Smooth muscle cell (in vitro differentiated cells): ENCODE measurements around the gene RAMP3. TPM values are rescaled to one million over a fixed set of nuclear protein-coding genes. Genes with fewer than 3 reads are reported as not detected.

Experiments
- DNase-seq: peaks from one replicate; lab custom pipeline; 2025; ENCODE audit not compliant: unreplicated experiment; lab: John Stamatoyannopoulos, UW
- H2AFZ ChIP-seq: fragments of 200-600 bp; sonication (generic); 2 replicates; pipeline ENCODE4 v1.6.0; 2016; ENCODE audit warnings: antibody characterized with exemption, low read depth, mild to moderate bottlenecking
- H3F3A ChIP-seq: fragments of 200-600 bp; sonication (generic); 2 replicates; pipeline ENCODE4 v1.6.0; 2017; ENCODE audit warnings: antibody characterized with exemption, low read depth
- H3K27ac ChIP-seq: fragments of 200-600 bp; sonication (generic); 2 replicates; pipeline ENCODE4 v1.5.1; 2016; ENCODE audit warnings: low read depth, mild to moderate bottlenecking
- H3K27me3 ChIP-seq: fragments of 200-600 bp; sonication (generic); 2 replicates; pipeline ENCODE4 v1.6.1; 2016; ENCODE audit warnings: low read depth, mild to moderate bottlenecking
- H3K36me3 ChIP-seq: fragments of 200-600 bp; sonication (generic); 2 replicates; pipeline ENCODE4 v1.5.1; 2016; ENCODE audit warnings: low read depth
- H3K4me1 ChIP-seq: fragments of 200-600 bp; sonication (generic); 2 replicates; pipeline ENCODE4 v1.5.1; 2016; ENCODE audit warnings: low read depth
- H3K4me2 ChIP-seq: fragments of 200-600 bp; sonication (generic); 2 replicates; pipeline ENCODE4 v1.6.0; 2016; ENCODE audit warnings: mild to moderate bottlenecking
- H3K4me3 ChIP-seq: fragments of 200-600 bp; sonication (generic); 2 replicates; pipeline ENCODE4 v1.5.1; 2016; ENCODE audit warnings: mild to moderate bottlenecking
- H3K79me2 ChIP-seq: fragments of 200-600 bp; sonication (generic); 2 replicates; pipeline ENCODE4 v1.6.0; 2016; ENCODE audit warnings: low read depth, mild to moderate bottlenecking
- H3K9ac ChIP-seq: fragments of 200-600 bp; sonication (generic); 2 replicates; pipeline ENCODE4 v1.6.0; 2016; ENCODE audit warnings: low read depth
- H3K9me3 ChIP-seq: fragments of 200-600 bp; sonication (generic); replicated peaks from 2 replicates; pipeline ENCODE4 v1.5.1; 2016; ENCODE audit warnings: low read depth
- H4K20me1 ChIP-seq: fragments of 200-600 bp; sonication (generic); 2 replicates; pipeline ENCODE4 v1.6.0; 2016; ENCODE audit warnings: low read depth
- WGBS: methylation state at CpG from one replicate; pipeline ENCODE4 v1.1.7; 2016; ENCODE audit warnings: low lambda C conversion rate; 5-methylcytosine and 5-hydroxymethylcytosine counted together
- polyA plus RNA-seq: library from polyadenylated mRNA; unstranded; fragments of >200 nt; fragmentation: Nextera tagmentation; extraction: Ambion mirVana; gene quantifications from 2 replicates; pipeline ENCODE4 v1.2.1, GENCODE V29; 2016
- total RNA-seq: library from RNA; depleted of rRNA; stranded (reverse); fragments of >200 nt; gene quantifications from 2 replicates; pipeline ENCODE4 v1.2.3, GENCODE V29; 2014
- TF ChIP-seq, protein P1 (sequence below): fragments of 200-600 bp; sonication (generic); IDR thresholded peaks from 2 replicates; pipeline ENCODE4 v1.5.1; 2017; ENCODE audit warnings: borderline replicate concordance, mild to moderate bottlenecking, antibody characterized with exemption; ENCODE audit not compliant: insufficient read depth, poor library complexity, severe bottlenecking

Gene RAMP3
- total and polyA plus RNA-seq, 2 experiments from 2014 or later = not detected

DNA sequence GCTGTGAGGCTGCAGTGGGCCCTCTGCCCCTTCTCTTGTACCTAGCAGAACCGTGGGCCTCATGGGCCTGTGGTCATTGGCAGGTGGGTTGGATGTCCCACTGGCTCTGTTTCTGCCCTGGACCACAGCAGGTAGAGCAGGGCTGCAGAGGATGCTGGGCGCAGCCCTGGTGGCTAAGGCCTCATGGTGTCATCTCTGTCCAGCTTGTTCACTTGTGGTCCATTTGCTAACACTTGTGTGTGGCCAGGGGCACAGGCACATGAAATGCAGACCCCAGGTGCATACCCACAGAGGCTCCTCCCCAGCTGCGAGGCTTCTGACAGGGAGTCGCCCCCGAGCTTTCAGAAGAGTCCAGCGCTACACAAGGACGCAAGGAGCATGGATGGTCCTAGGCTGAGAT, 23.7 kb upstream of the RAMP3 start:
- H3K4me1 ChIP-seq = no peaks in the 10 kb centered on the region
- H2AFZ ChIP-seq = no peak overlapping the region
- TF ChIP-seq, protein P1, sequence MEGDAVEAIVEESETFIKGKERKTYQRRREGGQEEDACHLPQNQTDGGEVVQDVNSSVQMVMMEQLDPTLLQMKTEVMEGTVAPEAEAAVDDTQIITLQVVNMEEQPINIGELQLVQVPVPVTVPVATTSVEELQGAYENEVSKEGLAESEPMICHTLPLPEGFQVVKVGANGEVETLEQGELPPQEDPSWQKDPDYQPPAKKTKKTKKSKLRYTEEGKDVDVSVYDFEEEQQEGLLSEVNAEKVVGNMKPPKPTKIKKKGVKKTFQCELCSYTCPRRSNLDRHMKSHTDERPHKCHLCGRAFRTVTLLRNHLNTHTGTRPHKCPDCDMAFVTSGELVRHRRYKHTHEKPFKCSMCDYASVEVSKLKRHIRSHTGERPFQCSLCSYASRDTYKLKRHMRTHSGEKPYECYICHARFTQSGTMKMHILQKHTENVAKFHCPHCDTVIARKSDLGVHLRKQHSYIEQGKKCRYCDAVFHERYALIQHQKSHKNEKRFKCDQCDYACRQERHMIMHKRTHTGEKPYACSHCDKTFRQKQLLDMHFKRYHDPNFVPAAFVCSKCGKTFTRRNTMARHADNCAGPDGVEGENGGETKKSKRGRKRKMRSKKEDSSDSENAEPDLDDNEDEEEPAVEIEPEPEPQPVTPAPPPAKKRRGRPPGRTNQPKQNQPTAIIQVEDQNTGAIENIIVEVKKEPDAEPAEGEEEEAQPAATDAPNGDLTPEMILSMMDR = no peak
- H3K4me2 ChIP-seq = no peak overlapping the region
- DNase-seq = no peak
- H3K4me3 ChIP-seq = no peak overlapping the region
- no peaks in the 10 kb centered on the region for H3F3A ChIP-seq
- no peaks in the 10 kb centered on the region for H3K36me3 ChIP-seq
- no peak overlapping the region for H3K27ac ChIP-seq
- H3K9me3 ChIP-seq = no peaks in the 10 kb centered on the region
- no peak overlapping the region for H3K9ac ChIP-seq
- no peaks in the 10 kb centered on the region for H4K20me1 ChIP-seq
- 88% methylated on average over 7 of the region's 7 CpGs for WGBS
- no peaks in the 10 kb centered on the region for H3K79me2 ChIP-seq
- no peaks in the 10 kb centered on the region for H3K27me3 ChIP-seq

DNA sequence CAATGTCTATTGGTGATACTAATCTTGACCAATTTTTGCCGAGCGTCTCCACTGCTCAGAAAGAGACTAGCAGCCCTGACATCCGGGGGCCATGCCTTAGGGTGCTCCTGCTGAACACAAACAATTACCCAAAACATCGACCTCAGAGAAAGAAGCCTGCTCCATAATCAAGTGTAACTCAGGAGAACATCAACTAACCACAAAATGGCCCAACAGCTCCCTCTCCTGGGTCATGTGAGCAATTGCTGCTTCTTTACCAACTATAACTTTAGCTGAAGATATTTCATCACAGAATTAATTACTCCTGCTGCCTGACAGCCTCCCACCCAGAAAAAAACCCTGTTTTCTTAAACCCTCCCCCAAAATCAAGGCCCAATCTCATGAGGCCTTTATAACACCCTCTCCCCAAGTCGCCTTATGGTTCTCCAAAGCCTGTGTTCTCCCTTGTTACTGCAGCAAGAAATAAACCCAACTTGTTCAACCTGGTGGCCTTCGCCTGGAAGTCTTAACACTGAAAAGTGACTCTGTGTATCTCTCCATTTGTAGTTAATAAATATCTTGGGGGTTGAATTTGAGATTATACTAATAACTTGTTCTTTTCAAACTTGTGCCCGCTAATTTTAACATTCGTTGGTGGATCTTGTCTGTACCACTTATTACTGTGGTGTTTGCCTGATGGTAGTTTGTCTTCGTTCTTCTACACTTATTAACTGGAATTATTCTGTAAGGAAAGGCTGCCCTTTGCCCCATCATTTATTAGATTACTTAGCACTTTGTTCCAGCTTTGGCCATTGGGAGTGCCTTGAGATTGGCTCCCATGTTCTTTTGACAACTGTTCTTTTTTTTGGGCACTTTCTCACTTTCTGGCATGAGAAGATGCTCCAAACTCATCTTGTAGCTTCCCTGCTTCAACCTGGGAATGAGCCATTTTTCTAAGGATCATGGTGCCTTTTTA, 21.2 kb upstream of the RAMP3 start:
- no peak overlapping the region for H3K4me3 ChIP-seq
- no peak overlapping the region for H3K4me2 ChIP-seq
- no peaks in the 10 kb centered on the region for H3K36me3 ChIP-seq
- TF ChIP-seq, protein P1 = peak; percentile 88
- H3K79me2 ChIP-seq = no peaks in the 10 kb centered on the region
- no peaks in the 10 kb centered on the region for H3K9me3 ChIP-seq
- H3K9ac ChIP-seq = no peak overlapping the region
- H3K27me3 ChIP-seq = no peaks in the 10 kb centered on the region
- H4K20me1 ChIP-seq = no peaks in the 10 kb centered on the region
- no peaks in the 10 kb centered on the region for H3F3A ChIP-seq
- 46% methylated on average over 9 of the region's 9 CpGs for WGBS
- peak; percentile 5 for DNase-seq
- H3K4me1 ChIP-seq = no peaks in the 10 kb centered on the region
- H2AFZ ChIP-seq = no peak overlapping the region
- H3K27ac ChIP-seq = no peak overlapping the region

DNA sequence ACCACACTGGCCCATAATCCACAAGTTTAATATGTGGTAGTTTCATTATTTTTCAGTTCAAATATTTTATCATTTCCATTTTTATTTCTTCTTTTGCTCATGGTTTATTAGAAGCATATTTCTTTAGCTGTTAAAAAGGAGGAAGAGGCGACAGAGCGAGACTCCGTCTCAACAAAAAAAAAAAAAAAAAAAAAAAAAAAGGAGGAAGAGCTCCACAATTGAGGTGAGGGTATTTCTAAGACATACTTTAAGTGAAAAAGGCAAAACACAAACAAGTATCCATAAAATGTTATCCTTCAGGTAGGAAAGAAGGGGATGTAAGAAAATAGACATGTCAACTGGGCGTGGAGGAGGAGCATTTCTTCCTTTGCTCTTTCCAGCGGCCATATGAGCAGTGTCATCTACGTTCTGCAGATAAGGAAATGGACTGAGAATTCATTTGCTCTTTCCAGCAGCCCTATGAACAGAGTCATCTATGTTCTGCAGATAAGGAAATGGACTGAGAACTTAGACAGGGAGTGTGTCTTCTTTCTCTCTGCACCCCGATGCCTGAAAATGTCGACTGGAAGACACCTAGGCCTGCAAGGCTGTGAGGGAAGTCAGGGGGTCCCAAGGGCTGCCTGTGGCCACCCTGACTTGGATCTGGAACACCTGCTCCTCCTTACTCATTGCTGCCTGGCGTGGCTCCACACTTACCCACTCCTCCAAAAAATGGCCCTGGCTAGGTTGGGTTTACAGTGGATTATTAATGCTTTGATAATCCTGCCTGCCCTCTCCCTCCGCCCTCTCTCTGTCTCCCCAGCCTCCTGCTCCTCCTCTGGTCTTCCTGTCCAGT, 18.9 kb upstream of the RAMP3 start:
- no peaks in the 10 kb centered on the region for H3K79me2 ChIP-seq
- TF ChIP-seq, protein P1 = no peak
- H3K27me3 ChIP-seq = no peaks in the 10 kb centered on the region
- H3F3A ChIP-seq = no peaks in the 10 kb centered on the region
- H3K4me3 ChIP-seq = no peak overlapping the region
- H4K20me1 ChIP-seq = no peaks in the 10 kb centered on the region
- no peak overlapping the region for H2AFZ ChIP-seq
- H3K9me3 ChIP-seq = no peaks in the 10 kb centered on the region
- H3K27ac ChIP-seq = no peak overlapping the region
- peak overlapping the region; percentile 3 for H3K4me2 ChIP-seq
- H3K9ac ChIP-seq = no peak overlapping the region
- no peaks in the 10 kb centered on the region for H3K4me1 ChIP-seq
- H3K36me3 ChIP-seq = no peaks in the 10 kb centered on the region
- DNase-seq = no peak
- WGBS = 60% methylated on average over 10 of the region's 10 CpGs
